GM11168 (cell line): ENCODE measurements around the gene LRRC2.
"Not testable (repeated sequence)": the region's sequence is repeated elsewhere in the genome, so short reads cannot be mapped to it uniquely, and the experiment has no call there.

Experiments used
- in situ Hi-C: fragments of 300-500 bp; cut with MboI; formaldehyde crosslinking; loops from one replicate; pipeline ENCODE4 v1.12.0; 2022; ENCODE audit warnings: low sequenced_read_pairs; ENCODE audit not compliant: unreplicated experiment

LRRC2 gene

DNA sequence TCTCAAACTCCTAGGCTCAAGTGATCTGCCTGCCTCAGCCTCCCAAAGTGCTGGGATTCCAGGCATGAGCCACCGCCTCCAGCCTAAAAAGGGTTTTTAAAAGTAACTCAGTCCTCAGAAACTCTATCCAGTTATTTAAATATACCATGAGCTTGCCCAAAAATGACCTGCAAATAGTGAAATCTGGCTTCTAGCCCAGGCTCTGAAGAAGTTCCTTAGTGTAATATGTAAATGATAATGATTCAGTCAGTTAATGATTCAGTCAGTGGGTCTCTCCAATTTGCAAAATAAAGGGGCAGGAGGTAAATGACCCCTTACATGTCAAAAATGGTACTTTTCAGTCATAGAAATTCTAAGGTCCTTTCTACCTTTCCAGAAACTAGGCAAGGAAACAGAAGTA, 28.8 kb downstream of the LRRC2 start:
- in situ Hi-C loops = no loop called here

- in situ Hi-C loops = no loop called here
These were observed 29.3 kb downstream of the LRRC2 start for GRCh38 chr3:46536758-46537157.

- in situ Hi-C loops = no loop called here
These were observed 30.4 kb downstream of the LRRC2 start for GRCh38 chr3:46535746-46536145.

DNA sequence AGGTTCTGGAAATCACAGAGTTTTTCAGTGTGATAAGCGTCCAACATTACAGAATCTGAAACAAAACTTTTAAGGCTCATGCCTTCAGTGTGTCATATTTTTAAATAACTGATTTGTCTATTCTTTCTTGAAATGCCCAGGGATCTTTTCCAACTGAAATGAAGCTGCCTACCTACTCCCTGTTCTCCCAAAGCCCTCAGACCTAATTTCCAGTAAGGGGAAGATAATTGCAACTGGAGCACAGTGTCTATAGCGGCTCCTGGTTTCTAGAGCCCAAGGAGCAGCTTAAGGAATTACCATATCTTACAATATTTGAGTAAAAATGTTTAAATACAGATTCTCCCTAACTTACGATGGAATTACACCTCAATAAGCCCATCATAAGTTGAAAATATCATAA, 33.0 kb downstream of the LRRC2 start:
- in situ Hi-C loops = no loop called here

DNA sequence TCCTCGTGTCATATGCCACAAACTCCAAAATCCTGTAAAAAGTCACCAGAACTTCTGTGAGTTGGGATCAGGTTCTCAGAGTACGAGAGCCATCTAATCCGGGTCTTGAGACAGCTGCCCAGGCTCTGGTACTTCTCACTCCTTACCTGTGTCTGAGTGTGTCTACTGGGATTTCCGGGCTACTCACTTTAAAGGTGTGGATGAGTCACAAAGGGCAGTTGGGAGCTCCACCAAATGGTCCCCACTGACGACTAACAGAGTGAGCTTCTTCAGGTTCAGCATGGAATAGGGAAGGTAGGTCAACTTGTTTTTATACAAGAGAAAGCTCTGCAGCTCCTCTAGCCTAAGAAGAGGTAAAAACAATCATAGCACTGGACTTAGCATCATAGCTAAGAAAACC, 38.9 kb downstream of the LRRC2 start:
- in situ Hi-C loops = no loop called here

- in situ Hi-C loops = no loop called here
These were observed 41.3 kb downstream of the LRRC2 start for GRCh38 chr3:46524832-46525231.

GRCh38 chr3:46524008-46524407, 42.1 kb downstream of the LRRC2 start:
- in situ Hi-C loops = no loop called here

GRCh38 chr3:46523556-46523955, 42.5 kb downstream of the LRRC2 start:
- in situ Hi-C loops = no loop called here

- in situ Hi-C loops = not testable (repeated sequence)
These were observed 43.9 kb downstream of the LRRC2 start for GRCh38 chr3:46522201-46522600.

DNA sequence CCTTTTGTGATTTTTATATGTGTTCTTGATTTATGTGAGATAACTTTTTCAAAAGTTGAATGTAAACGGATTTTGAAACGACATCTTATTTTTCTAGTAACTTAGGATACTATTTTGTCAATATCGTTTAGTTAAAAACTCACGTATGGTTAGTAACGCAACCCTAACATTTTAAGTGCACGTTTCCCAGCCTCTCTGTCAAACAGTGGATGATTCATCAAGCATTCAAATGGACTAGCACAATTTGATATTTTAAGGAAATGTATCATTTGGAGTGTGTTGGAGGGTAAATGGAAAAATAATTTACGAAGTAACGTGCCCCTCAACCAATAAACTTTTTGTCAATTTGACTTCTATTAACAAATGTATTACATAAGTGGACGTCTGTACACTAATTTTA, 45.0 kb downstream of the LRRC2 start:
- in situ Hi-C loops = no loop called here

DNA sequence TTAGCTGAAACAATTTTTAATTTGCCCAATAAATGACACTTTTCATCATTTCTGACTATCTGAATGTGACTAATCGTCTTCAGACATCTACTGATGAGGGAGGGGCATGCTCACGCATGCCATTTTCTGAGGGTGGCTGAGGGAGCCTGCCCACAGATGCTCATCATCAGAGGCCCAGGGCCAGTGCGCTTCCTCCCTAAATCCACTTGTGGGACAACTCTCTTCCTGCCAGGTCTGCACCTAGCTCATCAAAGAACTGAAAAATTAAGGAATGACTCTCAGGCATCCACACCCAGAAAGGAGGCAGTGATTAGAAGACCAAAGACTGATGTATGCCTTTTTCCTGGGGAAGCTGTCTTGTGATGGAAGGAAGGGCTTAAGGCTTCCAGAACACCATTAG, 45.6 kb downstream of the LRRC2 start:
- in situ Hi-C loops = no loop called here

DNA sequence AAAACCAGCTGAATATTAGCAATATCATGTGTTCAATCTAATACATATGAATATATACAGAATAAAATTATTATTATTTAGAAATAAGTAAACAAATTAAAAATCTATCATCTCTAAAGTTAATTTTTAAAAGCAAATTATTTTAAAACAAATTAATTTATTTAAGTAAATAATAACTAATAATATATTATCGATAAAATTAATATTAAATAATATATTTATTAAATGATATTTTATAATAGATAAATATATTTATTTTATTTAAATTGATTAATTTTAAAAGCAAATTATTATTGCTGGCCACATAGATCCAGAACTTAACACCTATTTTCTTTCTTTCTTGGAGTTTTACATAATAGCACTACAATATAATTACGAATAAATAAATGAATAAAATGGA, 46.1 kb downstream of the LRRC2 start:
- in situ Hi-C loops = no loop called here

DNA sequence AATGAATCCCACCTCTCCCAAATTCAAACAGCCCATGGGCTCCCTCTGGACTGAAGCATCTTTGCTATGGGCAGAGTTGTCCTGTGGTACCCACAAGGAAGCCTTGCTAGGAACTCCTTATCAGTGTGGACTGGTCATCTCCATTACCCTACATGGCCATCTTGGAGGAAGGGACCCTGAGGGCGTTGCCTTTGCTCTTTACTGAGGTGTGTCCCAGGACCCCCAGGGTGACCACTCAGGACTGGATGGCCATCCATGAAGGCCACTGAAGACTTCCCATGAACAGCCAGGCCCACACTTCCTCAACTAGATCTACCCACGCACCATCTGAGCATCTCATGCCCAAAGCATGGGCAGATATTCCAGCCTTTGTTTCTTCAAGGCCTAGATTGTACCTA, 48.3 kb downstream of the LRRC2 start:
- in situ Hi-C loops = no loop called here

DNA sequence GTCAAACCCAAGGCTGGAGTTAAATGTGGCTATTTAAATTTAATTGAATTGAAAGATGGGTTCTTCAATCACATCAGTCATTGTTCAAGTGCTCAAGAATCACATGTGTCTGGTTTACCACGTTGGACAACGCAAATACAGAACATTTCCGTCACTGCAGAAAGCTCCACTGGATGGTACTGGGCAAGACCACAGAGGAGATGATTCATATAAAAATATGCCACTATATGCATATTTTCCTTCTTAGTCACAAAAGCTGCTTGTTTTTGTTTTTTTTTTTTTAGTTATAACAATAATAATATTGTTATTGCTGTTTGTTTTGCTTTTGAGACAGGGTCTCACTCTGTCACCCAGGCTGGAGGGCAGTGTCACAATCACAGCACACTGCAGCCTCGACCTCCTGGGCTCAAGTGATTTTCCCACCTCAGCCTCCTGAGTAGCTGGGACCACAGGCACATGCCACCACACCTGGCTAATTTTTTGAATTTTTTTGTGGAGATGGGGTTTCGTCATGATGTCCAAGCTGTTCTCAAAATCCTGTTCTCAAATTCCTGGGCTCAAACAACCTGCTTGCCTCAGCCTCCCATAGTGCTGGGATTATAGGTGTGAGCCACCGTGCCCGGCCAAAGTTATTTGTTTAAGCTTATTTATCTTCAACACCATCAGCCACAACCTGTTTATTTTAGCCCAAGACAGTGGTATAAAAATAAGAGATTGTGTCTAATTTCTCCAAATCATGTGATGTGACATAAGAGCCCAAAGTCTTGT, 48.9 kb downstream of the LRRC2 start:
- in situ Hi-C loops = no loop called here

DNA sequence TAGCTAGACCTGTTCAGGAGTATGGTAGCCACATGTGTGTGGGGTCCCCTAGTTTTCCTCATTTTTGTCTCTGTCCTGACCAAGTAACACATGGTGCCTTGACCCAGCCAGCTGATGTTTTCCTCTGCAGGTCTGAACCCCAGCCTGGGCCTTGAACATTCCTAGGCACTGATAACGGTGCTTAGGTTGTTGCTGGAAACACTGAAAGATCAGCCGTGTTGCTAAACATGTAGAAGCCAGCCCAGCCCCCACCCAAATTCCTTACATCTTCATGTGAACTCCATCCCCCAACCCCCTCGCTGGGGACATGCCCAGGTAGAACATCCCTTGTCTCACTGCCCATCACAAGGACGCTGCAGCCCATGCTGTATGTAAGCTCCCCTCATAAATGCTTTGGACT, 49.6 kb downstream of the LRRC2 start:
- in situ Hi-C loops = no loop called here

GRCh38 chr3:46512191-46512749, 53.8 kb downstream of the LRRC2 start:
- in situ Hi-C loops = no loop called here

- in situ Hi-C loops = no loop called here
These were observed 56.4 kb downstream of the LRRC2 start for GRCh38 chr3:46509661-46510187.

- in situ Hi-C loops = no loop called here
These were observed 57.1 kb downstream of the LRRC2 start for GRCh38 chr3:46508850-46509591.

DNA sequence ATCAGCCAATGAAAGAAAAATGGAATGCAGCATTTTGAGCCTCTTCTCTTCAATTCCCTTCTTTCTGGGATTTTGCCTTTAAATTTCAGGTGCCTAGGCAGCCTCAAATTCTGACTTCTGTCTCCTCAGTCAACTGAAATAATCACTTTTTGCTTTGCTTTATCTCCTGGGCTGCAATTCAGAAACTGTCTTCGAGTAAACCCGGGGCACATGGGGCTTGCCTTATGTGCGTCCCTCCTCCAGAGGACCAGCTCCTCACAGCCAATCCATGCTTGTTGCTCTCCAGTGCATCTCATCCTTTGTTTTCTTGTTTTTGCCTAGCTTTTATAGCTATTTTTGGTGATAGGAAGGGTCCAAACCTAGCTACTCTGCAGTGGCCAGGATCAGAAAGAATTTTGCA, 59.6 kb downstream of the LRRC2 start:
- in situ Hi-C loops = no loop called here

DNA sequence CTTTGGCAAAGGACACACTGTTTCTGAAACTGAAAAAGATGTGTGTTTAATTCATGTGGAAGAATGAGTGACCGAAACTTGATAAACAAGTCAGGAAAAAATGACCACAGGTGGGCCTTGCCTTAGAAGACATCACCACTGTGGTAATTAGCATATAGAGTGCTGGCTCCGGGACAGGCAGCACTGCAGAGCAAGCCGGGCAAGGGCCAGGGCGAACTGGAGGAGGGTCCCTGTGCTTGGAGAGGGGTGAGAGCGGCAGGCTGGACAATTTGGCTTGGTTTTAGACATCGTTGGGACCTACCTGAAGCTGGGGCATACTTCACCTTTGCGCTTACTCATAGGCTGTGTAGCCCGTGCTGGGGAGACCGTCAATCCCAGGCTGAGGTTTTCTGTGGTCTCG, 60.1 kb downstream of the LRRC2 start:
- in situ Hi-C loops = no loop called here

DNA sequence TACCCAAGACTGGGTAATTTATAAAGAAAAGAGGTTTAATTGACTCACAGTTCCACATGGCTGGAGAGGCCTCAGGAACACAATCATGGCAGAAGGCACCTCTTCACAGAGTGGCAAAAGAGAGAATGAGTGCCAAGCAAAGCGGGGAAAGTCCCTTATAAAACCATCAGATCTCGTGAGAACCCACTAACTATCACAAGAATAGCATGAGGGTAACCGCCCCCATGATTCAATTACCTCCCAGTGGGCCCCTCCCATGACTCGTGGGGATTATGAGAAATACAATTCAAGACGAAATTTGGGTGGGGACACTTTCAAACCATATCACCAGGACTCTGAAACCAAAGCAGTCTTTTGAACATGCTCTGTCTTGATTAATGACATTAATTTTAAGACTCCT, 61.3 kb downstream of the LRRC2 start:
- in situ Hi-C loops = no loop called here
